ENCODE results near the gene ZNF827. TPM values are rescaled to one million over a fixed set of nuclear protein-coding genes. Genes with fewer than 3 reads are reported as not detected.

ZNF827 gene
- total and polyA plus RNA-seq, 9 of the 15 experiments (the other 6 are each of a cell fraction or from before 2014, with no cell fraction given), result 0.07 to 0.40 TPM; not detected in 7

- TF ChIP-seq TFE3 (CRISPR knock-in tag; IDR thresholded peaks at IDR 0.05), result no peak
- no peak for TF ChIP-seq BHLHE40 (IDR thresholded peaks at IDR 0.05; ENCODE audit: low read length)
- TF ChIP-seq ARID1B (IDR thresholded peaks at IDR 0.05), result no peak
- TF ChIP-seq FOSL1 (tag; conservative IDR thresholded peaks at IDR 0.05), result no peak
- TF ChIP-seq THRA (IDR thresholded peaks at IDR 0.05), result no peak
- peak; percentile 86 for TF ChIP-seq EGR1 (conservative IDR thresholded peaks at IDR 0.05)
- TF ChIP-seq SMAD3 (CRISPR knock-in tag; conservative IDR thresholded peaks at IDR 0.05), result no peak
- no peak for TF ChIP-seq E2F5 (CRISPR knock-in tag; IDR thresholded peaks at IDR 0.05)
- TF ChIP-seq E2F4 (CRISPR knock-in tag; IDR thresholded peaks at IDR 0.05; ENCODE audit: low read depth), result no peak
- peak; percentile 59 for TF ChIP-seq RBFOX2 (IDR thresholded peaks at IDR 0.05; ENCODE audit: low read depth, low read length)
- no peak for TF ChIP-seq HEY1 (CRISPR knock-in tag; IDR thresholded peaks at IDR 0.05; ENCODE audit: borderline replicate concordance)
- TF ChIP-seq POLR3G (IDR thresholded peaks at IDR 0.05; ENCODE audit: extremely low read depth, insufficient read length, insufficient replicate concordance), result no peak
- 0 out of 2 replicates have a peak, but pooled peaks have one; percentile 24 for TF ChIP-seq SUPT5H (IDR thresholded peaks at IDR 0.05)
- no peak for TF ChIP-seq SIN3B (IDR thresholded peaks at IDR 0.05; ENCODE audit: low read depth)
- TF ChIP-seq MED1 (CRISPR knock-in tag; IDR thresholded peaks at IDR 0.05; ENCODE audit: borderline replicate concordance), result no peak
- peak; percentile 38 to 80; a peak in 2 of 4 replicates for TF ChIP-seq MAZ (CRISPR knock-in tag; conservative IDR thresholded peaks at IDR 0.05 in 1 of 2, IDR thresholded peaks at IDR 0.05 in 1 of 2)
- no peak for TF ChIP-seq NR0B1 (IDR thresholded peaks at IDR 0.05; ENCODE audit: partially characterized antibody)
- no peak for TF ChIP-seq ELF2 (CRISPR knock-in tag; IDR thresholded peaks at IDR 0.05)
- peak; percentile 44 to 46; a peak in 2 of 4 replicates for TF ChIP-seq NRF1 (conservative IDR thresholded peaks at IDR 0.05 in 1 of 2, IDR thresholded peaks at IDR 0.05 in 1 of 2)
- TF ChIP-seq MYC (IDR thresholded peaks at IDR 0.05; ENCODE audit: low read depth, low read length), result no peak
- no peak for TF ChIP-seq MYC (CRISPR knock-in tag; IDR thresholded peaks at IDR 0.05; ENCODE audit: borderline replicate concordance, low read depth)
Measured at GRCh38 chr4:145732895-145733880, 205.4 kb downstream of the ZNF827 start (continued).

Data from K562 (cell line).